T-helper 22 cell (primary cell): ENCODE measurements around the gene ANGPTL2.

Experiments
- DNase-seq: peaks from one replicate; pipeline ENCODE4 v3.0.0-alpha.2; 2020; ENCODE audit warnings: low read depth

The ANGPTL2 gene

GRCh38 chr9:127075624-127076372 is 46.6 kb downstream of the ANGPTL2 start:
- no peak for DNase-seq

GRCh38 chr9:127074561-127075548 is 47.6 kb downstream of the ANGPTL2 start:
- DNase-seq = no peak

DNA sequence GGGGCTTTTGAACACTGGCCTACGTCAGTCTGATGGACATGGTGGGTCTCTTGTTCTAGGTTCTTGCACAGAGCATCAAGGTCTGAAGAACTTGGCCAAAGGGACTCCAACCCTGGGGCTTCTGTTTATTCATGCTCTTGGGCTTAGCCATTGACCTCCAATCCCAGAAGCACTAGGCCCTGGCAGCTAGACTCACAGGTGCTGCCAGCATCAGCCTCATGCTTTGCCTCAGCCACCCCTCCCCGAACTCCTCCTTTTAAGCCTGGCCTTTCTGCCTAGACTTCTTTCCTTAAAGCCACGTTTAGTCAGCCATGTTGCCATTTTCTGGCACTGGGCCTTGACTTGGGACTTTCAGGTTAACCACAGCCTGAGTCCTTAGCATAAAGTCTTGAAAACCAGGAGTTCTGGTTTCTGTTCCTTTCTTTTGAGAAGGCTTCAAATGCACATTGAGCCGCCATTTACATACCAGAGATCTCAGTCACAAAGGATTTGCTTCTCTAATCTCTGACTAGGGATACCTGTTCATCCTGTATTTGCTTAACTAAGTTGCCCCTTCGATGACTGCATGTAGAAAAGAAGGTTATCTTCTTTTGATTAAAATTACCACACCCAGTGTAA is 54.7 kb downstream of the ANGPTL2 start:
- no peak for DNase-seq

DNA sequence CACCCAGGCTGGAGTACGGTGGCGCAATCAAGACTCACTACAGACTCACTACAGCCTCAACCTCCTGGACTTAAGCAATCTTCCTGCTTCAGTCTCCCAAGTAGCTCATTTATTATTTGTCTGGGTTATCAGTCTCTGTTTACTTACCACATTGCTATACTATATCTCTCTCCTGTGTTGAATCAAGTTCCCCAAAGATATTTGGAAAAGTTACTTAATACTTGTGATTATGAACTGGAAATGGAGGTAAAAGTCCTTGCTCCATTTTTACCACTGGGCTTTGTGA is 55.6 kb downstream of the ANGPTL2 start:
- no peak for DNase-seq

- DNase-seq = no peak
These were observed 56.2 kb downstream of the ANGPTL2 start for GRCh38 chr9:127066060-127066850.

- no peak for DNase-seq
These were observed 56.8 kb downstream of the ANGPTL2 start for GRCh38 chr9:127065592-127065991.

DNA sequence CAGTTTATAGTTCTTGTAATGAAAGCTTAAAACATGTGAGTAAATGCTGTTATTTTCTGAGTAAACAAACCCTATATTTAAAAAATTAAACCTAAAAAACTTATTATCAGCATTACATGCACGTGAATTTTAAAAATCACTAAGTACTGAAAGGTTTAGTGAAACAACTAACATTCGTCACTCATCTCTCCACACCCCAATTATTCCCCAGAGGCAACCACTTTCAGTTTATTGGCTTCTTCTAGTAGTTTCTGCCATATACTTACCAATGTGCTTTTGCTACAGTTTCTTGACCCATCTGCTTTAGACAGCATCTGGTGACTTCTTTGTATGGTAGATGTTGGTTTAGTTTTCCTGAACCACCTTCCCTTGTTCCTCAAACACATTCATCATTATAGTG is 58.1 kb downstream of the ANGPTL2 start:
- DNase-seq = no peak

GRCh38 chr9:127061411-127061810 is 61.0 kb downstream of the ANGPTL2 start:
- DNase-seq = no peak

GRCh38 chr9:127059765-127060361 is 62.6 kb downstream of the ANGPTL2 start:
- DNase-seq = no peak

GRCh38 chr9:127059030-127059429 is 63.4 kb downstream of the ANGPTL2 start:
- DNase-seq = no peak

GRCh38 chr9:127058645-127059021 is 63.8 kb downstream of the ANGPTL2 start:
- no peak for DNase-seq

- no peak for DNase-seq
These were observed 64.3 kb downstream of the ANGPTL2 start for GRCh38 chr9:127058011-127058644.

GRCh38 chr9:127056446-127056845 is 66.0 kb downstream of the ANGPTL2 start:
- DNase-seq = no peak

DNA sequence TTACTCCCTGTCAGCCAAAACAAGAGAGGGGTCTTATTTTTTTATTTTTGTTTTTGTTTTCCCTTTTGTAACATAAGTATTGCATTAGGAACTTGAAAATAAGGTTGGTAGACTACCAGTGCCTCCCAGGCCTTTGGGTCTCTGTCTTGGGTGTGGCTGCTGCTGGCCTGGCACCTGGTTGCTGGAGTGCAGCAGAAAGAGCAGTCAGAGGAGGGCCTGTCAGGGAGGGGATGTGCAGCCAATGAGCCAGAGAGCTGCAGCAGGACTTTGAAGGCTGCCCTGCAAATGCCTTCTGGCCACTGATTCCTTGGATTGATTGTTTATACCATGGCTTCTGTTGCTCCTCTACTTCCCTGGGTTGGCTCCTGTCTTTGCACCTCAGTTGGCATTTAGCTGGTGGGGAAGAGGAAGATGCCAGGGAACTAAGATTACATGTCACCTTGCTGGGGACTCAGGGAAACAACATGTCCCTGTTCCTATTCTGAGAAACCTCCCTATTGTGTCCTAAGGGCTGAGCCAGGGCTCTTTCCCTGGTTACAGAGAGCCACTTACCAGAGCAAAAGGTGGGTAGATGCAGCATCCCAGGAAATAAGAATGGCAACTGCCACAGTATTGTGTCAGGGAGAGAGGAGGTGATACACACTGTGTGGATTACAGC is 66.6 kb downstream of the ANGPTL2 start:
- DNase-seq = no peak

DNA sequence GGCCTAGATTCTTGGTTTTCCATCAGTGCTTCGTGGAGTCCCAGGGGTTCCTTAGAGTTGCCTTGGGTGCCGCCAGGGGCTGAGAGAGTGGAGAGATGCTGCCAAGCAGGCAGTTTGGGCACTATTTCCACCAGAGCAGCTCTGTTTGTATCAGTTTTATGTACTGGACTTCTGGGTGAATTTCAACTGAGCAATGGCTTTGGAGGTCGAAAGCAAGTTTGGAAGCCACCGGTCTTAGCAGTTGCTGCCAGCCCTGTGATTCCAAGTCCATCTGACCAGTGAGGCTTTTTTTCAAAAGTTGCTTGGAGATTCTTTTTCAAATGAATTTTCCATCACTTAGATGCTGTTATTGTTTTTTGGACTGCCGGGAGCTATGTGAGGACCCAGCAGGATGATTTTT is 68.5 kb downstream of the ANGPTL2 start:
- DNase-seq = no peak

DNA sequence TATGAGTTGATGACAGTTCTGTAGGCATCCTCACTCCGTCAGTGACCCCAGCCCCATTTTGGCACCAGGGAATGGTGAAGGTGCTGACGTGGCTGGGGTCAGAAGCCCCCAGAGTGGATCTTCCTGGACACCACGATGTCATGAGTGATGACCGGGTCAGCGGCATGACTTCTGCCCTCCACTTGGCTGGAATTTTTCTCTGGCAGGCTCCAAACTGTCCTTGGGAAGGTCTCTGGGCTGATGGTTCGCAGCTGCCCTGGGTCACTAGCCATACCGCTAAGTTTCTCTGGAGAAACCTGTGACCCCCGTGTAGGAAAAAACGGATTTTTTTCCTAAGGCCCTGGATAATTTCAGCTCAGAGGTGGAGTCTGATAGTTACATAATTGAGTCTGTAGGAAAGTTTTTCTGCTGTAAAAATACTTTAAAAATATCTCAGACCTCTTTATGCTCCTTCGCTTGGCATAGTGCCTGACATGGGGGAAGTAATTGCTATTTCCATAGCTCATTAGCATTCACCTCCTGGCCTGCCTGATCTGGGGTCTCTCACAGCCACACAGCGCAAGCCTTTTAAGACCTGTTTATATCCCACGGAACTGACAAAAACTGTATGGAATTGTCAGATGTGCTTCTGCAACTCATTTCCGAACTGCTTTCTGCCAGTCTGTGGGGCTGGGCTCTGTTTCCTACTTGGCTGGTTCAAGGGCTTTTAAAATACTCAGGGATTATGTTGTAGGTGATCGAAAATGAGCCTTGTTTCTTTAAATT is 69.2 kb downstream of the ANGPTL2 start:
- no peak for DNase-seq

- no peak for DNase-seq
These were observed 70.4 kb downstream of the ANGPTL2 start for GRCh38 chr9:127051881-127052595.

GRCh38 chr9:127050591-127051001 is 71.8 kb downstream of the ANGPTL2 start:
- no peak for DNase-seq

DNA sequence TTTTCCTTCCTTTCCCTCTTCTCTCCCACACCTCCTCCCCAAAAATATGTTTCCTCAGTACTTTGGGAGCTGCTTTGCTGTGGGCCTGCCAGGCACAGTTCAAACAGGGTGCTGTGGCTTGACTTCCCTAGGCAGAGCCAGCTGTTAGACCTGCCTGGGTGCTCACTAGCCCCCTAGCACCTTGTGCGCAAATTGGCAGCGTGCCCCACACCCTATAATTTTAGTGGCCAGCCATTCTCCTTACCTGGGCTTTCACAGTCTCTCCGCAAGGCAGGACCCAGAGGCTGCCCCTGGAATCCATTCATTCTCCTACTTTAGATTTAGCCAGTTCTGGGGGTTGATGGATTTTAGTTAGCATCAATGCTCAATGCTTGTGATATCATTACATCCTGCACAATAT is 72.3 kb downstream of the ANGPTL2 start:
- DNase-seq = no peak
